ENCODE data around the gene CD55. TPM values are rescaled to one million over a fixed set of nuclear protein-coding genes. Genes with fewer than 3 reads are reported as not detected.

The CD55 gene
- total and polyA plus RNA-seq, 2 of the 13 experiments (the other 11 are each of a cell fraction or from before 2014, with no cell fraction given) = 6.0 to 56.0 TPM

GRCh38 chr1:207291723-207292122 is 29.8 kb upstream of the CD55 start (continued):
- no peak for TF ChIP-seq CREBL2 (CRISPR knock-in tag; IDR thresholded peaks at IDR 0.05; ENCODE audit: borderline replicate concordance)

- Histone ChIP-seq H3K36me3 (replicated peaks in 1 of 2; ENCODE audit: control insufficient read depth in 1 of 2, insufficient read depth in 2 of 2, low read length in 2 of 2) (no peaks in the 10 kb centered on the region), H3K4me3 (replicated peaks in 1 of 3; ENCODE audit: insufficient read depth in 1 of 3, low read depth in 2 of 3, low read length in 3 of 3) (no peak overlapping the region), H3K4me2 (ENCODE audit: low read depth, low read length) (no peak overlapping the region), H3K27me3 (ENCODE audit: control insufficient read depth in 1 of 2, insufficient read depth in 2 of 2, low read length in 2 of 2) (0 out of 5 replicates have a peak, but pooled peaks cover 0 to 2% of the 10 kb centered on the region in 2 experiments), H3K9ac (ENCODE audit: insufficient read depth, low read depth, low read length) (no peak overlapping the region), H3K79me2 (ENCODE audit: insufficient read depth, low read length) (no peaks in the 10 kb centered on the region), H2AFZ (ENCODE audit: low read length) (no peak overlapping the region), H3K4me1 (ENCODE audit: insufficient read depth, low read length) (peaks cover 7% of the 10 kb centered on the region; the same call in 1 of the 2 replicates), H4K20me1 (ENCODE audit: insufficient read depth, low read length) (no peaks in the 10 kb centered on the region), H3K9me3 (ENCODE audit: low read length) (no peaks in the 10 kb centered on the region), H3K27ac (ENCODE audit: extremely low read length, insufficient read depth, low read length) (no peak overlapping the region)
- ATAC-seq (no peak), FAIRE-seq (no peak), DNase-seq (ENCODE audit: low spot score) (no peak)
- ChIA-PET CTCF (ENCODE audit: low intra/inter-chr PET ratio, low total read pairs) (no interaction called here), POLR2A (no interaction called here)
- no peak for TF ChIP-seq ZBTB14 (CRISPR knock-in tag; IDR thresholded peaks at IDR 0.05)
- no peak for TF ChIP-seq ZNF615 (CRISPR knock-in tag; IDR thresholded peaks at IDR 0.05; ENCODE audit: borderline replicate concordance)
- TF ChIP-seq ATF4 (CRISPR knock-in tag; IDR thresholded peaks at IDR 0.05) = no peak
- no peak for TF ChIP-seq FOSL1 (CRISPR knock-in tag; IDR thresholded peaks at IDR 0.05; ENCODE audit: borderline replicate concordance)
- no peak for TF ChIP-seq SRSF4 (IDR thresholded peaks at IDR 0.05; ENCODE audit: low read depth, low read length, poor library complexity, severe bottlenecking)
- TF ChIP-seq ARID5B (CRISPR knock-in tag; IDR thresholded peaks at IDR 0.05) = no peak
- no peak for TF ChIP-seq ZNF275 (CRISPR knock-in tag; IDR thresholded peaks at IDR 0.05; ENCODE audit: borderline replicate concordance)
- TF ChIP-seq ZNF589 (CRISPR knock-in tag; conservative IDR thresholded peaks at IDR 0.05) = no peak
- no peak for TF ChIP-seq ZFP1 (CRISPR knock-in tag; IDR thresholded peaks at IDR 0.05)
- TF ChIP-seq ZNF576 (CRISPR knock-in tag; IDR thresholded peaks at IDR 0.05) = no peak
- TF ChIP-seq HMG20B (CRISPR knock-in tag; conservative IDR thresholded peaks at IDR 0.05) = no peak
- TF ChIP-seq ETS1 (CRISPR knock-in tag; IDR thresholded peaks at IDR 0.05) = no peak
- TF ChIP-seq ZSCAN20 (CRISPR knock-in tag; IDR thresholded peaks at IDR 0.05; ENCODE audit: borderline replicate concordance) = no peak
- in situ Hi-C loops (cut with HindIII; ENCODE audit: extremely low pct_ligation_motif_present, low pct_unique_long_range_greater_than_20kb) = no loop called here
- WGBS (ENCODE audit: low lambda C conversion rate) = 67% methylated on average over 2 of the region's 2 CpGs
- intact Hi-C loops (cut with micrococcal nuclease; ENCODE audit: unreplicated experiment) = no loop called here
- no TSS peak for BruUV-seq (replicated peaks)
Observed at GRCh38 chr1:207298186-207298585, 23.3 kb upstream of the CD55 start.
